ENCODE results near the gene ATXN7L1. TPM values are rescaled to one million over a fixed set of nuclear protein-coding genes. Genes with fewer than 3 reads are reported as not detected.

ATXN7L1 gene
- total RNA-seq, 1 experiment from 2014 or later: 24.3 TPM

- Histone ChIP-seq H3K79me2 (ENCODE audit: insufficient read depth, low read length) (no peaks in the 10 kb centered on the region), H2AFZ (ENCODE audit: low read length) (no peak overlapping the region), H4K5ac (ENCODE audit: insufficient read length, low read depth, low read length) (no peak overlapping the region), H3K23me2 (ENCODE audit: insufficient read length, low read depth, low read length, poor library complexity, severe bottlenecking) (no peaks in the 10 kb centered on the region), H2BK15ac (ENCODE audit: low read depth, low read length) (no peak overlapping the region), H2BK5ac (ENCODE audit: insufficient read length, low read length) (no peak overlapping the region), H2BK12ac (ENCODE audit: insufficient read length, low read depth, low read length) (no peak overlapping the region), H3K23ac (ENCODE audit: insufficient read length, low read depth, low read length) (no peak overlapping the region), H3K56ac (ENCODE audit: insufficient read length, low read depth, low read length) (no peak overlapping the region), H2BK120ac (ENCODE audit: low read depth, low read length, poor library complexity, severe bottlenecking) (no peak overlapping the region), H3K4me1 (ENCODE audit: insufficient read depth, low read length) (peaks cover 1% of the 10 kb centered on the region; the same call in 1 of the 2 replicates), H2BK20ac (ENCODE audit: low read depth, low read length, poor library complexity, severe bottlenecking) (no peak overlapping the region), H3K27ac (ENCODE audit: insufficient read length, low read depth, low read length) (no peak overlapping the region), H3K14ac (ENCODE audit: insufficient read depth, low read length) (no peak overlapping the region), H3K79me1 (ENCODE audit: insufficient read depth, low read depth, low read length, poor library complexity, severe bottlenecking) (no peaks in the 10 kb centered on the region), H3K18ac (ENCODE audit: insufficient read length, low read depth, low read length) (no peak overlapping the region), H4K91ac (ENCODE audit: insufficient read length, low read depth, low read length) (no peak overlapping the region), H3K9me3 (ENCODE audit: control insufficient read depth, low read depth, low read length) (no peaks in the 10 kb centered on the region), H4K8ac (replicated peaks; ENCODE audit: insufficient read length, low read depth, low read length) (no peak overlapping the region), H4K20me1 (ENCODE audit: control insufficient read depth, insufficient read depth, insufficient read length) (no peaks in the 10 kb centered on the region), H3T11ph (ENCODE audit: low read length) (no peak overlapping the region), H3K9ac (ENCODE audit: extremely low read depth, insufficient read length, low read length) (no peak overlapping the region), H3K4ac (ENCODE audit: low read depth, low read length) (no peak overlapping the region), H2AK5ac (ENCODE audit: insufficient read length, low read length) (no peak overlapping the region), H3K4me2 (ENCODE audit: insufficient read depth, insufficient read length, low read length) (no peak overlapping the region), H3K27me3 (ENCODE audit: insufficient read depth, low read length) (no peaks in the 10 kb centered on the region; the same call in 1 of the 2 replicates)
- Mint-ChIP-seq H3K4me1 (peaks cover 25 to 35% of the 10 kb centered on the region in 2 experiments), H3K9me3 (no peaks in the 10 kb centered on the region), H3K27ac (peak overlapping the region; percentile 0 to 53 (median 30); a peak in 4 of 7 replicates), H3K36me3 (ENCODE audit: insufficient read depth in 1 of 3, low read depth in 3 of 3) (peaks cover 0 to 7% (median 1%) of the 10 kb centered on the region in 3 experiments; a peak in 5 of 7 replicates), H3K4me3 (no peak overlapping the region), H3K27me3 (ENCODE audit: low read depth) (no peaks in the 10 kb centered on the region)
- DNase-seq: peak; percentile 45
- TF ChIP-seq, protein P1, sequence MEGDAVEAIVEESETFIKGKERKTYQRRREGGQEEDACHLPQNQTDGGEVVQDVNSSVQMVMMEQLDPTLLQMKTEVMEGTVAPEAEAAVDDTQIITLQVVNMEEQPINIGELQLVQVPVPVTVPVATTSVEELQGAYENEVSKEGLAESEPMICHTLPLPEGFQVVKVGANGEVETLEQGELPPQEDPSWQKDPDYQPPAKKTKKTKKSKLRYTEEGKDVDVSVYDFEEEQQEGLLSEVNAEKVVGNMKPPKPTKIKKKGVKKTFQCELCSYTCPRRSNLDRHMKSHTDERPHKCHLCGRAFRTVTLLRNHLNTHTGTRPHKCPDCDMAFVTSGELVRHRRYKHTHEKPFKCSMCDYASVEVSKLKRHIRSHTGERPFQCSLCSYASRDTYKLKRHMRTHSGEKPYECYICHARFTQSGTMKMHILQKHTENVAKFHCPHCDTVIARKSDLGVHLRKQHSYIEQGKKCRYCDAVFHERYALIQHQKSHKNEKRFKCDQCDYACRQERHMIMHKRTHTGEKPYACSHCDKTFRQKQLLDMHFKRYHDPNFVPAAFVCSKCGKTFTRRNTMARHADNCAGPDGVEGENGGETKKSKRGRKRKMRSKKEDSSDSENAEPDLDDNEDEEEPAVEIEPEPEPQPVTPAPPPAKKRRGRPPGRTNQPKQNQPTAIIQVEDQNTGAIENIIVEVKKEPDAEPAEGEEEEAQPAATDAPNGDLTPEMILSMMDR (conservative IDR thresholded peaks at IDR 0.05): no peak; the same call in 2 of the 3 replicates
- no CpG with 5 or more reads among the region's 7 CpGs for WGBS (ENCODE audit: extremely low coverage, insufficient read length, low lambda C conversion rate)
Observed at GRCh38 chr7:105745681-105746330, 130.6 kb downstream of the ATXN7L1 start.
